ENCODE measurements around the gene SPDEF.

SPDEF gene

GRCh38 chr6:34512738-34513115, 43.4 kb downstream of the SPDEF start:
- no peak for DNase-seq

DNA sequence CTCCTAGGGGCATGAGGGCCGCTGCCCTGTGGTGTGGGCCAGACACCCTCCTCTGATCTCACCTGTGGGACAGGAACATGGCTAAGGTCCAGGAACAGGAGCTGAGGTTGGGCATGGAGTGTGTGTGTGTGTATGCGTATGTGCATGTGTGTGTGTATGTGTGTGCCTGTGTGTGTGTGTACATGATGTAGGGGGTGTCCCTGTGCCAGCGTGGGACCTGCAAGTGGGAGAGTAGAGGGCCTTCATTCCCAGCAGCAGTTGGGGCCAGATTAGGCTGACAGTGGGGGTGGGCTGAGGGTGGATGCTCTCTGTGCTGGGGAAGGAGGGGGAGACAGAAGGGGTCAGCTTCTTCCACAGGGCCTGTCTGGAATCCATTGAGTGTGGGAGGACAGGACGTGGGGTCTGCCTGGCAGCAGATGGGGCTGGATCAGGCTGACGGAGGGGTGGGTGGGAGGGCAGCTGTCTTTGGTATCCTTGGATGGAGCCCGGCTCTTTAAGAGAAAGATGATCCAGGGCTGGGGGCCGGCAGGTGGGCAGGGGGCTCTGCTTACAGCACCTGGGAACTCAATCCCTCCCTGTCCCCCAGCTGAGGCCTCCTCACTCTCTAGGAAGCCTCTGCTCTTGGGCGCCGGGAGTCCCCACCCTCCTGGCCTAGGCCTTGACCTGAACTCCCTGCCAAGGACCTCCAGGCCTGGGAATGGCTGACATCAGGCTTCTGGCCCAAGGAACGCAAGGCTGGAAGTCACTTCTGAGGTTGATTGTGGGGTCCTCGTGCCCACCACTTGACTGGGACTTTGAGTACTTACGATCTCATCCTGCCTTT, 44.0 kb downstream of the SPDEF start:
- DNase-seq, result no peak

- no peak for DNase-seq
Observed at GRCh38 chr6:34511214-34511914, 44.8 kb downstream of the SPDEF start.

DNA sequence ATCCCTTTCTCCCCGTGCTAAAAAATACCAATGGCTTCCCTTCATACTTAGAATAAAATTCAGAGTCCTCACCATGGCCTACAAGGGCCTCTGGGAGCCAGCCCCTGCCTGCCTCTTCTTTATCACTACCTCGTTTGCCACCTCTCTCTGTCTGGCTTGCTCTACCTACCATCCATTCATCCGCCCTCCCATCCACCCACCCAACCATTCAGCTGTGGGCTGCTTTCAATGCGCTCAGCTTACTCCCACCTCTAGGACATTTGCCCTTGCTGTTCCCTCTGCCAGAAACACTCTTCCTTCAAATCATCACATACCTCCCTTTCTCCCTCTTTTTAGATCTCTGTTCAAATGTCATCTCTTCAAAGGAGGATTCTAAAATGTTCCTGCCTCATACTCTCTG, 45.8 kb downstream of the SPDEF start:
- DNase-seq, result no peak

- DNase-seq, result no peak
Observed at GRCh38 chr6:34509782-34510181, 46.3 kb downstream of the SPDEF start.

GRCh38 chr6:34508425-34508824, 47.7 kb downstream of the SPDEF start:
- no peak for DNase-seq

DNA sequence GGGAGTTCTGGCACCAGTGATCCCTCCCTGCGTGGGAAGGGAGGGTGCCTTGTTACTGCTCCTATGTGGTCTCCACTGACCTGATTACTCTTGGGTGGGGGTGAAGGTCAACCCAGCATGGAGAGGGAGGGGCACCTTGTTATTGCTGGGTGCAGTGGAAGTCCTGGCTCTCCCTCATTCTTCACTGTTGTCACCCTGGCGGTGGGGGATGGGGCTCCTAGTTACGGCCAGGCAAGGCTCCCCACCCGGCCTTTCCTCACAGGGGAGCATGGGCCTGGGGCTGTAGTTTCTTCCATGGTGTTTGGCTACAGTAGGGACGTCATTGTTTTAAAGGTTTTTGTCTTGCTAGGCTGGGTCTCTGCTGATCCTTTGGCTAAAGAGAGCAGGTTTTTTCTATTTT, 49.4 kb downstream of the SPDEF start:
- no peak for DNase-seq

GRCh38 chr6:34497411-34497810, 58.7 kb downstream of the SPDEF start:
- no peak for DNase-seq

GRCh38 chr6:34496103-34496685, 59.9 kb downstream of the SPDEF start:
- no peak for DNase-seq

DNA sequence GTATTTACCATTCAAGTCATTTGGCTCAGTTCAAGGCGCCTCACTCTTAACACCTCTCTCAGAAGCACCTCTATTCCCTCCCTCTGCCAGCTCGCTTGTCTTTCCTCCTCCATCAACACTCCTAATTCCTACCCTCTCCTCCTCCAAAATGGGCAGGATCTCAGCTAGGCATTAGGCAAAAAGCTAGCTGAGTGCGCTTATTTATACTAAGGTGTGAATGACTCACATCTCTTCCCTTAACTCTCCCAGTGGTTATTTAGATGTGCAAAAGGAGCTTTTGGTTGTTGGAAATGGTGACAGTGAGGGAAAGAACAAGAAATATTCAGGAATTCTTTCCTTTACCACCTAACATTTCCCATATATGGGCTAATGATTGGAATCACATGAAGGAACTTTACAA, 61.2 kb downstream of the SPDEF start:
- no peak for DNase-seq

- no peak for DNase-seq
Observed at GRCh38 chr6:34493344-34493743, 62.8 kb downstream of the SPDEF start.

- DNase-seq, result no peak
Observed at GRCh38 chr6:34491091-34491430, 65.1 kb downstream of the SPDEF start.

GRCh38 chr6:34490390-34491090, 65.6 kb downstream of the SPDEF start:
- DNase-seq, result no peak

DNA sequence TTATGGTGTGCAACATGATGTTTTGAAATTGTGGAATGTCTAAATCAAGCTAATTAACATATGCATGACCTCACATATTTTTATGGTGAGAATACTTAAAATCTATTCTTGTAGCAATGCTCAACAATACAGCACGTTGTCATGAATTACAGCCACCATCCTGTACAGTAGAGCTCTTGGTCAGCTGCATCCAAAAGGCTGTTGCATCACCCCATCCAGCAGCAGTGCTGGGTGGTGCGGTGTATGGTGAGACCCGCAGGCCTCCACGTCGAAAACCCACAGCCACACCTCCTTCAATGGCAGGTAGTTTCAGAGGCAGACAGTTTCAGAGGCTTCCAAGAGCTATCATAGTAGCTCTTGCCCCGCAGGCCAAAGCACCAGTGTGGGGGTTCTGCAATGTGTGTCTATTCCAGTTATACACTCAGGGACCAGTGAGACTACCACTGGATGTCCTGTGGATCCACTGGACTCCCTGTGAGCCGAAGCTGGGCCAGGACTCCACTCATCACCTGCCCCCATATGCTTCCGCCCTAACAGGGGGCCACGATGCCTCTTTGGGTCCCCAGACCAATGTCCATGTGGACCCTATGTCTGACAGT, 66.8 kb downstream of the SPDEF start:
- DNase-seq, result no peak

Data from activated T-cell treated with anti-CD3 and anti-CD28 coated beads for 4 hours (primary cell).